H1 (cell line): ENCODE measurements around the gene CCDC183. TPM values are rescaled to one million over a fixed set of nuclear protein-coding genes. Genes with fewer than 3 reads are reported as not detected.

Experiments used
- CHD2 ChIP-seq: IDR thresholded peaks from 2 replicates; pipeline ENCODE4 v1.6.1; 2012; ENCODE audit warnings: low read length, improper control_type of control experiment
- CHD7 ChIP-seq: fragments of 300-600 bp; sonication (generic); IDR thresholded peaks from 2 replicates; pipeline ENCODE4 v1.7.1; 2012; ENCODE audit warnings: low read length, moderate library complexity, mild to moderate bottlenecking, inconsistent platforms; ENCODE audit not compliant: insufficient replicate concordance
- polyA plus RNA-seq, 7 experiments: library from polyadenylated mRNA; depleted of rRNA in 3 of 7; stranded (reverse) in 5 of 7; unstranded in 2 of 7; fragments of >200 nt in 5 of 7; fragments of 200-250 nt in 2 of 7; gene quantifications; 1 replicate in 5 of 7; 2 replicates in 1 of 7; 4 replicates in 1 of 7; pipeline versions ENCODE4 v1.2.1 to v1.2.3, GENCODE V29; 2011 to 2013; ENCODE audit warnings: missing spikeins in 2 of 7, mixed read lengths in 2 of 7
- total RNA-seq: library from RNA; stranded (reverse); fragmentation: NEBNext Ultra II Directional; extraction: Animal tissue kit (Norgen Biotek cat#: 25700); gene quantifications from 2 replicates; pipeline ENCODE4 v1.2.1, GENCODE V29; 2021

CCDC183 gene
- total and polyA plus RNA-seq, 2 of the 8 experiments (the other 6 are each of a cell fraction or from before 2014, with no cell fraction given): 0.51 to 1.6 TPM

- TF ChIP-seq CHD7: no peak
- TF ChIP-seq CHD2: no peak
Measured at GRCh38 chr9:136747161-136748060, 48.7 kb upstream of the CCDC183 start (continued).
